Right lobe of liver (tissue), 6 donors: ENCODE measurements around the gene INO80C. TPM values are rescaled to one million over a fixed set of nuclear protein-coding genes. Genes with fewer than 3 reads are reported as not detected.

Experiments
- ATAC-seq, 4 donors: fragments of 200-7000 bp; cut with Tn5 transposase; one replicate each; pipeline ENCODE4 v1.9.1; 2020; ENCODE audit warnings: mild to moderate bottlenecking in 4 of 4, moderate library complexity in 4 of 4
- DNase-seq, 3 donors: peaks; one replicate each; pipeline ENCODE4 v3.0.0-alpha.2; 2020
- H3K27ac ChIP-seq, 3 donors: fragments of 200-600 bp; one replicate each; pipeline ENCODE4 v1.8.0; 2022
- H3K27me3 ChIP-seq, 2 donors: fragments of 200-600 bp; one replicate each; pipeline ENCODE4 v1.8.0; 2022
- H3K36me3 ChIP-seq, 4 donors: fragments of 200-600 bp; sonication (generic) in 1 of 4; one replicate each; pipeline versions ENCODE4 v1.5.1 to v1.8.0; 2017 to 2022; ENCODE audit warnings: control low read depth in 1 of 4
- H3K4me1 ChIP-seq, 4 donors: fragments of 200-600 bp; sonication (generic) in 1 of 4; one replicate each; pipeline versions ENCODE4 v1.5.1 to v1.8.0; 2017 to 2022; ENCODE audit warnings: control low read depth in 1 of 4
- H3K4me3 ChIP-seq, 3 donors: fragments of 200-600 bp; one replicate each; pipeline ENCODE4 v1.8.0; 2022
- H3K9me3 ChIP-seq, 4 donors: fragments of 200-600 bp; sonication (generic) in 1 of 4; one replicate each; pipeline versions ENCODE4 v1.5.1 to v1.8.0; 2017 to 2022; ENCODE audit warnings: control low read depth in 1 of 4
- CTCF ChIP-seq, 4 donors: fragments of 200-600 bp in 3 of 4; fragments of 450-650 bp in 1 of 4; IDR thresholded peaks; one replicate each; pipeline versions ENCODE4 v1.5.1 to v1.8.0; 2016 to 2022; ENCODE audit warnings: antibody characterized with exemption in 4 of 4, mild to moderate bottlenecking in 2 of 4
- POLR2A ChIP-seq: fragments of 450-650 bp; IDR thresholded peaks from one replicate; pipeline ENCODE4 v1.6.1; 2017; ENCODE audit warnings: antibody characterized with exemption, mild to moderate bottlenecking
- WGBS: methylation state at CpG from one replicate; pipeline ENCODE4 v1.1.6; 2018; ENCODE audit warnings: low coverage, low lambda C conversion rate; ENCODE audit not compliant: insufficient coverage; ENCODE audit errors: missing lambda C conversion rate; 5-methylcytosine and 5-hydroxymethylcytosine counted together
- intact Hi-C, 2 donors: fragments of 100-400 bp; cut with DNase I; formaldehyde crosslinking; loops; one replicate each; pipeline versions ENCODE4 v1.11.2 to v1.14.1; 2022
- total RNA-seq, 6 experiments: library from RNA; depleted of rRNA in 2 of 6; stranded (reverse); fragments of >200 nt in 2 of 6; fragmentation: NEBNext Ultra II Directional in 3 of 6; extraction: Animal tissue kit (Norgen Biotek cat#: 25700) in 3 of 6; gene quantifications; one replicate each; pipeline versions ENCODE4 v1.1.0 to v1.2.4, GENCODE V29; 2016 to 2023
- donor health status: DM: no; HTN: yes; CAD: no.
- donor health status: DM: no; HTN: no; CAD: no.
- donor health status: DM: no; HTN: no; CAD: no.
- donor health status: DM: no; HTN: yes; CAD: no.
- donor health status: DM: no; HTN: yes; CAD: no.

INO80C gene
- total RNA-seq, 6 experiments from 2014 or later, result 6.4 to 12.7 (median 9.7) TPM

- no peak overlapping the region for H3K4me3 ChIP-seq
- ATAC-seq (no peak), DNase-seq (no peak)
- WGBS, result 100% methylated on average over 1 of the region's 1 CpG
- no peak overlapping the region for H3K27ac ChIP-seq
- intact Hi-C loops, result no loop called here
- TF ChIP-seq POLR2A (no peak), CTCF (IDR thresholded peaks at IDR 0.05) (no peak)
- peaks cover 0 to 32% (median 11%) of the 10 kb centered on the region in 4 donors for H3K4me1 ChIP-seq
- no peaks in the 10 kb centered on the region for H3K36me3 ChIP-seq
- no peaks in the 10 kb centered on the region for H3K27me3 ChIP-seq
- H3K9me3 ChIP-seq, result no peaks in the 10 kb centered on the region
These were observed 11.9 kb downstream of the INO80C start for GRCh38 chr18:35485852-35486251.

- no peak overlapping the region for H3K27ac ChIP-seq
- peaks cover 0 to 49% (median 18%) of the 10 kb centered on the region in 4 donors for H3K4me1 ChIP-seq
- TF ChIP-seq CTCF (IDR thresholded peaks at IDR 0.05) (no peak), POLR2A (no peak)
- intact Hi-C loops, result no loop called here
- ATAC-seq, result no peak
- H3K27me3 ChIP-seq, result no peaks in the 10 kb centered on the region
- DNase-seq, result no peak
- H3K9me3 ChIP-seq, result no peaks in the 10 kb centered on the region
- no peak overlapping the region for H3K4me3 ChIP-seq
- H3K36me3 ChIP-seq, result no peaks in the 10 kb centered on the region
These were observed 13.7 kb downstream of the INO80C start for GRCh38 chr18:35484034-35484433.

GRCh38 chr18:35481960-35482366 is 15.8 kb downstream of the INO80C start:
- Histone ChIP-seq H3K27ac (peak overlapping the region; percentile 70 to 90 (median 88)), H3K4me1 (peaks cover 0 to 40% (median 18%) of the 10 kb centered on the region in 4 donors), H3K9me3 (no peaks in the 10 kb centered on the region), H3K27me3 (no peaks in the 10 kb centered on the region), H3K4me3 (peak overlapping the region in 2 of 3 donors; percentile 31 to 43), H3K36me3 (no peaks in the 10 kb centered on the region)
- DNase-seq (no peak), ATAC-seq (peak; percentile 79 to 91 (median 86))
- intact Hi-C loops, result no loop called here
- 19% methylated on average over 5 of the region's 5 CpGs for WGBS
- no peak for TF ChIP-seq CTCF (IDR thresholded peaks at IDR 0.05)
- TF ChIP-seq POLR2A, result peak; percentile 46

GRCh38 chr18:35479911-35480586 is 17.7 kb downstream of the INO80C start:
- no peaks in the 10 kb centered on the region for H3K27me3 ChIP-seq
- H3K4me3 ChIP-seq, result no peak overlapping the region
- TF ChIP-seq POLR2A (no peak), CTCF (IDR thresholded peaks at IDR 0.05) (no peak)
- peak overlapping the region in 2 of 3 donors; percentile 88 to 90 for H3K27ac ChIP-seq
- peak; percentile 5 to 40 (median 8) for ATAC-seq
- peak in 1 of 3 donors; percentile 60 for DNase-seq
- 27% methylated on average over 1 of the region's 1 CpG for WGBS
- intact Hi-C loops, result no loop called here
- H3K36me3 ChIP-seq, result peaks cover 0 to 4% (median 0%) of the 10 kb centered on the region in 4 donors
- peaks cover 0 to 39% (median 17%) of the 10 kb centered on the region in 4 donors for H3K4me1 ChIP-seq
- no peaks in the 10 kb centered on the region for H3K9me3 ChIP-seq
